HG02840 (cell line): ENCODE measurements around the gene MYO9A.

Experiments used
- ATAC-seq: cut with Tn5 transposase; IDR thresholded peaks from one replicate; pipeline ENCODE4 v1.9.1; 2021; ENCODE audit warnings: mild to moderate bottlenecking, moderate library complexity, moderate number of reproducible peaks; ENCODE audit not compliant: unreplicated experiment, low FRiP score

The MYO9A gene

DNA sequence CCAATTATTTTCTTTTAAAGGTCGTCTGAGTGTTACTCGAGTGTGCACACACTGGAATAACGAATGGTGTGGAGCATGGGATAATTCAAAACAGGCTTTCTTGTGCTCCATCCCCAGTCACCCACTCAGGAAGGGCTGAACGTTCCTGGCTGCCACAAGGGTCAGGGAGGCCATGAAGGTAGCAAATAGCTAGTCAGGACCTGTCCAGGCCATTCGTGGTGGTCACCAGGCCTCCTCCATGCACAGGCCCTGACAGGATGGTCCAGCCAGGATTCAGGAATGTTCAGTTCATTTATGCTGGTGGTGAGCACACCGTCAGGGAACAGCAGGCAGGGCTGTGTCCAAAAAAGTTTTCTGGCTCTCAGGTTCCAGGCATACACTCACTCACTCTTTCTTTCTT lies 319.3 kb downstream of the MYO9A start:
- no peak for ATAC-seq

DNA sequence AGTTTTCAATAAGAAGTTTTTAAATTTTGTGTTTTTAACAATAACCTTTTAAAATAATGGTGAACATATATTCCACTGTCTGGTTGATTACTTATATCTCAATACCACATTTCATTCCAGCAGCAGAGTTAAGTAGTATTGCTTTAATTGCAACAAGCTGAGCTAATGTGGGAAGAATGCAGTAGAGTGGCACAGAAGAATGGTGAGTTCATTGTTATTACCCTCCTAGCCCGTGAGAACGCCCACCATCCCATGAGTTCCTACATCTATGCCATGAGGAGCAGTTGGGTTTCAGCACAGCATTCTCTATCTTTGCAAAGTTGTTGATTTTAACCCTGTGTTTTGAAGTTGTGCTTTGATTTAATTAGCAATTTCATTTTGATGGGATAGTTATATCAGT lies 325.4 kb downstream of the MYO9A start:
- ATAC-seq: no peak

DNA sequence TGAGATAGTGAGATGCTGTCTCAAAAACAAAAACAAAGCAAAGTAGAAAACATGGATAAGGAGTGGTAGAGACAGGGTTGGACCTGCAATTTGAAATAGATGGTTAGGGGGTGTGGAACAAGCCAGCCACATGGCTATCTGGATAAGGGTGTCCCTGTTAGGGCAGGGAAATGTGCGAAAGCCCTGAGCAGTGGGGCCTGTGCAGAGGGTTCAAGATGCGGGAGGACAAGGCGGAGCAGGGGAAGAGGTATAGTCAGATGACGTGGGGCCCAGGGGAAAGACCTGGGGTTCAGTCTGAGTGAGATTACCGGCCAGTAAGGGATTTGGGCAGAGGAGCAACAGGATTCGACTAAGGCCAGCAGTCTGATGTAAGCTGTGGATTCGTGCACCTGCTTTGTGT lies 326.0 kb downstream of the MYO9A start:
- no peak for ATAC-seq

DNA sequence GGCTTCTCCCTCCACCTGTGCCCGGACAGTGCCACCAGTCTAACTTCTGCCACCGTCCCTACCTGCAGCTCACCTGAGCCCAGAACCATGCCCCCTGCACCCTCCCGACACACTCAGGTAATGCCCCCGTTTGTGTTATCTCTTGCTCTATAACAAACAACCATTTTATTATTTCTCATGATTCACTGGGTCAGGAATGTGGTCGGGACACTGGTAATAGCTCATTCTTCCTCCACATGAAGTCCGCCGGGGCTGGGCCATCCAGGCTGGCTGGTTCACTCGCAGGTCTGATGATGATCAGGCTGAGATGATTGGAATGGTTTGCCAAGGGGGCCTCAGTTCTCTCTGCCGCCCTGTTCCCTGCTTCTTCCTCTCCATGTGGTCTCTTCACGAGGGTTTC lies 327.9 kb downstream of the MYO9A start:
- ATAC-seq: no peak

DNA sequence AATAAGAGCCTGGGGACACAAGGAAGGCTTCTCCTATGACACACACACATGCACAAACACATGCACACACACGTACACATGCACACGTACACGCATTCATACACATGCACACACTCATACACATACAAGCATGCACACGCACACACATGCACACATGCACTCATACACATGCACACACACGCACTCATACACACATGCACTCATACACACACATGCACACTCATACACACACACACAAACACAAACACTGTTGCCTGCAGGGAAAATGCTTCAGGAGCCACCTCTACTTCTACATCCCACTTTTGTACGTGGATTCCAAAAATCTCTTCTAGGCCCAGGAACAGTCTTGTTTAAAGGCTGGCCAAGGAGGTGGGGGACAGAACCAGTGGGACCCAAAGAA lies 328.3 kb downstream of the MYO9A start:
- no peak for ATAC-seq

DNA sequence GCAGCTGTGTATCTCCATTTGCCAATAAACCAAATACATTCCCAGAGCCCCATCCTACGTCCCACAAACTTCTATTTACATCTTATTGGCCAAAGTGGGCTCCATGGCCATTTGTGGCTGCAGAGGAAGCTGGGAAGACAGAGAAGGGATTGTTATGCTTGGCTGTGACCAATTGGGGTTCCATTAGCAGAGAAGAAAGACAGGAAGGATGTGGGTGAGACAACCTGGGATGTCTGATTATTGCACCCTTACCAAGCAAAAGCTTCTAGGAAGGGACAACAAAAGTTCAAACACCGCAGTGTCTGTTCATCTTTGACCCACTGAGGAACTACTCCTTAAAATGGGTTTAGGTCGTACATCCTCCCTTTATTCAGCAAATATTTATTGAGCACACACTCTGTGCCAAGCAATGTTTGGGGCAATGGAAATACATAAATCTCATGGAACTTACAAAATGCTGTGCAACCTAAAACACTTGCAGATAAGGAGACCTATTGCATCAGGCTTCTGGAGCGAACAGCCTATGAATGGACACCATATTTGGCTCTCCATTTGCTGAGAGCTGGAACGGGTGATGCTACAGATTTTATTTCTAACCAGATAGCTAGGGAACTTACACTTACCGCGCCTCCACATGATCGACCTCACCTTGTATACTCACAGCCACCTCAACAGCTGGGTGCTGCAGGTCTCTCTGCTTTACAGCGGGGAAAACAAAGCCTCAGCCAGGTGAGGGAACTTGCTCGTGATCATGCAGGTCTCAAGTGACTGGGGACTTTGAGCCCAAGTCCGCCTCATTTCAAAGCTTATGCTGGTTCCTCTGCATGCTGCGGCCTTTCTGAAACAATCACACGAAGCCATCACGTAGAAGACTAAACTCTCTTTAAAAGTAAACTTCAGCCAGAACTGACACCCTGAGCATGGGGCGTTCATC lies 329.0 kb downstream of the MYO9A start:
- ATAC-seq: no peak

DNA sequence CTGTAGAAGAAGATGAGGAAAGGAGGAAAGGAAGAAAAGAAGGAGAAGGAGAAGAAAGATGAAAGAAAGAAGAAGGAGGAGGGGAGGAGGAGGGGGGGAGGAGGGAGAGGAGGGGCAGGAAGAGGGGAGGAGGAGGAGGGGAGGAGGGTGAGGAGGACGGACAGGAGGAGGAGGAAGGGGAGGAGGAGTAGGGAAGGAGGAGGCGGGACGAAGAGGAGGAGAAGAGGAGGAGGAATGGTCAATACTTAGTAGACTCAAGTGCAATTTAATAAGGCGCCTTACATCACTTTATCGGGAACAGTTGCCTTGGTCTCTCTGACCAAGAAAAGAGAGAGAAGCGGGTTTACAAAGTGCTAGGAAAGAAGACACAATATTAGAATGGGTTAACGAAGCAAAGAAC lies 331.3 kb downstream of the MYO9A start:
- no peak for ATAC-seq

DNA sequence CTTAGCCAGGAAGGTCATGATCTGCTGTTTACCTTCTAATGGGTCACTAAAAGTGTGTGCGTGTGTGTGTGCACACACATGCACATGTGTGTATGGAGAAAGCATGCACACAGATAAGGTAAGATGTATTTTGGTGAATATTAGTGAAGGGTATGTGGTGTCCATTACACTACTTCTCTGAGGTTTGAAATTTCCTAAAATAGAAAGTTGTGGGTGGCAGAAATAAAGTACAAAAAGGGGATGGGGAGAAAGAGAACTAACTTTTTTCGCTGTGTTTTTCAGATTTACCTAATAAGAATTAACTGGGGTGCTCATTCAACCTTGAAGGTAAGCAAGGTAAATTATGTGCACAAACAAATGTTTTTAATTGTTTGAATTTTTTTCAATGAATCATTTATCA lies 332.0 kb downstream of the MYO9A start:
- ATAC-seq: no peak

DNA sequence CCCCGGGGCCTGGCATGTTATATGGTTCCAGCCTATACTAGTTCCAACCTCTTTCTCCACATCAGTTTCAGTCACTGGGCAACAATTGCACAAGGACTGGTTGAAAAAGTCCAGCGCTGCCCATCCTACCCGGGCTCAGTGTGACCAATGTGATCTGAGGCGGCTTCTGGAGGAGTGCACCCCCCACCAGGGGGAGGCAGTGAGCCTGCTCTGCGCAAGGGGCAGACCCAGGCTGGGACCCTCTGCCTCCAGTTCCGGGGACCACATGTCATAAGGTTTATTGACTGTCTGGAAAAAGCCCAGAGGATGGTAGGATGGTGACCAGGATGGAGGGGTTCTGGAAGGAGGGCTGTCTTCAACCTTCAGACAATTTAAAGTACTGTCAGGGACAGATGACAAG lies 333.2 kb downstream of the MYO9A start:
- no peak for ATAC-seq

DNA sequence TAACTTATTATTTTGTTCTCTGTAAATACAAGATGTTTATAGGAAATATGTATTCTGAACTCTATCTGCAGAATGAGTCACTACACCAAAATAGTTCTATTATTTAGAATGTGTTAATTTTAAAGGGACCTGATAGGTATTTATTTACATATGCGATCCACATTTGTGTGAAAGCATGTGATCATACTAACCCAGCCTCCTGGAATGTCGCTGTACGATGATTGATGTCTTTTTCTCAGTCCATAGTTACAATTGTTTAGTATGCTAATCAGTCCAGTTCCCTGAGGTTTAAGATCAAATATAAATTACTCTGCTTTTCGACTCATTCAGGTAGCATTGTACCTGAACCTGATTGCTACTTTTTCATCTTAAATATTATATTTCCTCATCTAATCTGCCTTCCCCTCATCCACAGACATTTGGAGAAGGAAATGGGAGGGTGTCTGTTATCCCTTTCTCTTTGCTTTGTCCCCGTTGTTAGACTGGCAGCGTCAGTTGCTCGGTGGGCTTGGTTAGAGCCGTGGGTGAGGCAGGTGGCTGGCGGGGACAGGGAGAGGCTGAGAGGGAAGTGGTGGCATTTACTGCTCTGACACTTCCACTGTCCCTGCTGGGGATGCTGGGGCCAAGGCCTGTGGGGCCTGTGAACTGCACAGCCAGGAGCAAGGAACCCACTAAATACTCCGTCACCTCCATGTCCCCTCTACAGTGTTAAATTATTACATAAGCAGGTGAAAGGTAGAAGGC lies 335.4 kb downstream of the MYO9A start:
- no peak for ATAC-seq

DNA sequence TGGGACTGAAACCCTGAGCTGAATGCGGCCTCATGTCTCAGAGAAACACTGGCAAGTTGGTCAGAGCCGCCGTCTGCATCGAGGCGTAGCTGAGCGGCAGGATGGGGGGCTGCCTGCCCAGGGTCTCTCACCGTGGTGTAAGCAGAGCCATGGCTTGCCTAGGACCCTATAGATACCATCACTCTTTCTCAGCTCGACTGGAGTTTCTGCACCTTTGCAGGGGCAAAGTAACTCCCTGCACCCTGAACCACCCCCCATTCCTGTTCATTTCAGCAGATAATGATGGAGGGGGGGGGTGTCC lies 336.0 kb downstream of the MYO9A start:
- ATAC-seq: no peak

DNA sequence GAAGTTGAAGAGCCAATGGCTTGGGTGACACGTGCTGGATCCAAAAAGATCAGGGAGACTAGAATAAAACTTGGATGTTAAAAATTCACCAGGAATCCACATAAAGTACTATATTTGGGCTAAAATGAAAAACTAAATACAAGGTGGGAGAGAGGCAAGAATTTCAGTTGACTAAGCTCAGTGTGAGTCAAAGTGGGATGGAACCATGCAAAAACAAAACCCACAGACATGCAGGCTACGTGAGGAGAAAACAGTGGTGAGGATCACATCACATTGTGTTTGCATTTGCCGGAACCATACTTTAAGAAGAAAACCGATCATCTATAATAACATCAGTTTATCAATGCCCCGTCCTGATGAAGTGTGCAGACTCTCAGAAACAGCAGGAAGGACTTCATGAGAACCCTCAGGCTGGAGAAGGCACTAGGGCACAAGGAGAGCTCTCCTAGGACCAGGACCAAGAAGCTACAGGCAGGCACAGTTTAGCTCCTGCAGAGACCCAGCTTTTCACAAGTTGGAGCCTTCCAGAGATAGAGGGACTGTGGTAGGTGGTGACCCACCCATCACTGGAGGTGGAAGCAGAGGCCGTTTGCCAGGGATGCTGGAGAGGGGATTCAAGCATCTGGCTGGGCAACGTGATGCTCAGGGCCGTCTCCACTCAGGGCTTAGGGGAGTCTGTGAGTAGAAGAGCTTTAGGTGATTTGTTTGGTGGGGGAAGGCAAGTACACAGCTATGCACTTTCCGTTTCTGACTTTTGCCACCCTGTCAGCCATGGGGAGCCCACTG lies 336.6 kb downstream of the MYO9A start:
- no peak for ATAC-seq

DNA sequence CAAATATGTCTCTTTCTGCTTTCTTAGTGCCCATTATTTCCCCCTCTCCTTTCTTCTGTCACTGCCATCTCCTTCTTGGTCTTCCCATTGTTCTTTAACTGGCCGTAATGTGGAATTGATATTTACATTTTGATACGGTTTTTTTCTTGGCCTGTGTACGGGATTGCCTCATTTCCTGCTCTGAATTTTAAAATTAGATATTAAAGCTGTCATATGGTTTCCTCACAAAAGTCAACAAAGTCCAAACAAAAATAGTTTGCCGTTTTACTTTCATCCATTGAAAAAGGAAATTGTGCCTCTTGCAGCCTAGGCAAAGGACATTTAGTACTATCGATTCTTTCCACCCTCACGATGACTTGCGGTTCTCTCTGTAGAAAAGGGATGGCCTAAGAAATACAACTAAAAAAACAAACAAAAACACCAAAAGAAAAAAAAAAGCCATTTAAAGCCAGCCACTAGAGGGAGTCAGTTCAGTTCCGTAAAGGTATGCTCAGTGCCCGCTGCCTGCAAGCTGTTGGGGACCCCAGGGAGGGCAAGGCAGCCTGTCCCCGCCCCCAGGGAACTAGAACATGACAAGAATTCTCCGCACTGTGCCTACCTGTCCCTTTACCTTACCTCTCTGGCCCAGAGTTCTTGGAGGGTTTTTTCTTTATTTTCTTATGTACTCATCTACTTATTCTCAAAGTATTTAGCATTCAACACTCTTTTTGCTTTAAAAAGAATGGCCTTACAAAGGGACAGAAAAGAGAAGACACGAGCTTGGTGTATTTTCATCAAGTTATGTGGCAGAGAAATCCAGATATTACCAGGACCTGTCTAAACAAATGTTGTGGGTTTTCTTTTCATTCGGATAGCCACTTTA lies 337.6 kb downstream of the MYO9A start:
- no peak for ATAC-seq

DNA sequence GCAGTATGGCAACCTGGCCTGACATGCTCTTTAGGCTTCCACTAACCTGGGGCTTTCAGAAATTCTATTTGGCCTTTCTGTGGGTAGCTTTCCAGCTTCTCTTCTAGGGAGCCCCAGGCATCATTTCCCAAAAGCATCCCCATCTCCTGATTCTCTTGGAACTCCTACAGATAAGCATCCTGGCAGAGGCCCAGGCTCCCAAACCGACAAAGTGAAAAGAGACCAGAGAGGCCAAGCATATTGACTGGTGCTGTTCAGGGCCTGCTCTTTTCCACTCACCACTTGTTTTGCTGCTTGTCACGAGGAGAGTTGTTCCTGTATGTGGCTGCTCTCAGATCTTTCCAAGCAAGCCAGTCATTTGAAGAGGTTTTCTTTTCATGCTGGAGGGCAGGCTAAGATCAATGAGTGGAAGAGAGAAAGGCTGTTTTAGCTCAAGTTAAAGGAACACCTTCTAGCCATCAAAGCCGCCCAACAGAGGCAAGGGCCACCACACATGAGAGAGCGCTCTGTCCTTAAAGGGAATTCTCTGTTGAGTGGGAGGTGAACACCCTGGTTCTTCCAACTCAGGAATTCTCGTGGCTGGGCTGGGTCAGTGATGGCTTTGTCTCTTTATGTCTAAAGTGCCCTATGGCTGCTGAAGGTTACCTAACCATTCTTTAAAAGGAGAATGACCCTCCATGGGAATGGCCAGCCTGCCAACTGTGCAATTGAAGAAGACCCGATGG lies 338.7 kb downstream of the MYO9A start:
- no peak for ATAC-seq

DNA sequence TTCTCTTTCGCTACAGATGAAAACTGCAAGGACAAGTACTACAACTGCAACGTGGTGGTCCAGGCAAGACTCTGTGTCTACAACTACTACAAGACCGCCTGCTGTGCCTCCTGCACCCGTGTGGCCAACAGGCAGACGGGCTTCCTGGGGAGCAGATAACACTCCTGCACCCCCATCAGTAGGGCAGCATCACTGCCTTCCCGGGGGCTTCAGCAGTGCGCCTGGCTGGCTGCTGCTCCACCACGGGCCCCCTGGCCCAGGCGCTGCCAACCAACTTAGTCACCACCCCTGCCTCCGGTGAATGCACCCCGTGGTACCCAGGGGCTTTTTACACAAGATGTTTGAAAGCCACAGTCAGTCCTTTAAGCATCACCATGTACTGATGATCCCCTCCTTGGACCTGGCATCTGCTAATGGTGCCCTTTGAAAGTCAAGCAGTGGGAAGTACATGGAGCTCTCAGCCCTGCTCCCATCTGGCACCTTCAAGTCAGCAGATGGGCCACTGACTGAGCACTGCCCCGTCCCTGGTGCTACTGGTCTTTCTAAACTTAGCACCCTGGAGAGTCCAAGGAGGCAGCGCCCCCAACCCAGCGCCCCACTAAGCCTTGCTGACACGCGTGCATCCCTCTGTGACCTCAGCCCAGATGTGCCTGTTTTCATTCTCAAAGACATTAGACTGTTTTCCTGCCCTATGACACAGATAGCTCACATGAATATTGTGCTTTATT lies 340.6 kb downstream of the MYO9A start:
- no peak for ATAC-seq

DNA sequence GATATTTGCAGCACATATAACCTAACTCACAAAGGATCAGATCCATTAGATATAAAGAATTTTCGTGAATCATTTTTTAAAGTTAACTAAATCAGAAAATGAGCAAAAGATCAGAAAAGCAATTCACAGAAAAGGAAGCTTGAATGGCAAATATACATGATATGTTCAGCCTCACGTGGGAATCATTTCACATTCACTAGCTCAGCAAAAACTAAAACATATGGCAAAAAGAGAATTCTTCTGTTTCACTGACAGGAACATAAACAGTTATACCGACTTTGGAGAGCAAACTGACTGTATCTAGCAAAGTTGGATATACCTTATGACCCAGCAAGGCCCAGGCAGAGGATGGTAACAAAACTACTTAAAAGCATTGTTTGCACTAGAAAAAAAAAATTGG lies 341.6 kb downstream of the MYO9A start:
- ATAC-seq: no peak

DNA sequence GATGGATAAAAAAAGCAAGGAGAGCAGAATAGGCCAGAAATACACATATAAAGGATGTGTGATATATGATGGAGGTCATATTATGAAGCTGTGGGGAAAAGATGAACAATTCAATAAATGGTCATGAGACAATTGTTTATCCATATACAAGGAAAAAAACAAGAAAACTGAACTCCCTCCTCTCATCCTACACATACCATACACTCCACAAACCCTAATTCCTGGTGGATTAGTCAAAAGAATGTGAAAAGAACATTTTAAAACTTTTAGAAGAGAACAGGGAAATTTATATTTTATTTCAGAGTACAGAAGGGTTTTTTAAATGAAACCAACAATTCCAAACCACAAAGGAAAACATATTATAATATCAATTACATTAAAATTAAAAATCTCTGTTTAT lies 342.1 kb downstream of the MYO9A start:
- no peak for ATAC-seq

DNA sequence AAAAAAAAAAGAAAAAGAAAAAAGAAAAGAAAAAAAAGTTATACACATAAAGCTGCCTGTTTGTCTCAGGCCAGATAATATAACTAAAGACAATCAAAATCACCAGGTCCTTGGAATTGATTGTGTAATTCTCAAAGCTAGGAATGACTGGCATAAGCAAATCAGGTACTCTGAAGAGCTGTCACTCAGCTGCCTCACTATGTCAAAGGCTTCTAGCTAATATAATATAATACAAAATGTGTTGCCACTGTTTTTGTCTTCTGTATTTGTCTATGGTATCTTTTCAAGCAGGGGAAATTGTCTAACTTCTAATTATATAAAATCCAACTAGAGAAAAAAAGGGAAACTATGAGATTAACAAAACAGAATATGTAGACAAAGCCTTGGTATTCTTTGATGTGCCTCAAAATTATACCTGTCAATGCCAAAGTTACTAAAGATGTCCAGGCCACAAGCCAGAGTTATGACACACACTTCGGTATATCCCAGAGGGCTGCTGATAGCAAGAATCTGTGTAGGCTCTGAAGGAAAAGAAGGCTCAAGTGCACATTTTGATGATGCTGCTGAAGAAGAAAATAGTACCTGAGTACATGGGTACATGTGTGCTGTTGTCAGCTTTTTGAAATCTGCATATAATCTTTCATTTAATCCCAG lies 344.6 kb downstream of the MYO9A start:
- no peak for ATAC-seq
